ENCODE measurements around the gene PRCP.

DNA sequence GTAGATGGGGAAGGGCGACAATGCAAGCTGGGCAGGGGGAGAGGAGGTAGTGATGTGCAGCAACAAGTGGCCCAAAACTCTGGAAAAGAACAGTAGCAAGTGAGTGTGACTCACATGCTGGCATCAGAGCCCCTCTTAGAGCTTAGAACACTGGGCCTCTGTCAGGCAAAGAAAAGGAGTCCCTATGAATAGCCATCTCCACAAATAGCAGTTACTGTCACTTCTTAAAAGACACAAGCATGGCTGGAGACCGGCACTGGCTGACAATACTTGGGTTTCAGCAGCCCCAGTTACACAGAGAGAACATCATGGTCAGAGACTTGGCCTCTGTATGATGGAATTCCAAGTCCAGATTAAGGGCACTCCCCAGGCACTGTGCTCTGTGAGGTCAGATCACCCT lies 58.2 kb downstream of the PRCP start:
- TF ChIP-seq, protein P1, sequence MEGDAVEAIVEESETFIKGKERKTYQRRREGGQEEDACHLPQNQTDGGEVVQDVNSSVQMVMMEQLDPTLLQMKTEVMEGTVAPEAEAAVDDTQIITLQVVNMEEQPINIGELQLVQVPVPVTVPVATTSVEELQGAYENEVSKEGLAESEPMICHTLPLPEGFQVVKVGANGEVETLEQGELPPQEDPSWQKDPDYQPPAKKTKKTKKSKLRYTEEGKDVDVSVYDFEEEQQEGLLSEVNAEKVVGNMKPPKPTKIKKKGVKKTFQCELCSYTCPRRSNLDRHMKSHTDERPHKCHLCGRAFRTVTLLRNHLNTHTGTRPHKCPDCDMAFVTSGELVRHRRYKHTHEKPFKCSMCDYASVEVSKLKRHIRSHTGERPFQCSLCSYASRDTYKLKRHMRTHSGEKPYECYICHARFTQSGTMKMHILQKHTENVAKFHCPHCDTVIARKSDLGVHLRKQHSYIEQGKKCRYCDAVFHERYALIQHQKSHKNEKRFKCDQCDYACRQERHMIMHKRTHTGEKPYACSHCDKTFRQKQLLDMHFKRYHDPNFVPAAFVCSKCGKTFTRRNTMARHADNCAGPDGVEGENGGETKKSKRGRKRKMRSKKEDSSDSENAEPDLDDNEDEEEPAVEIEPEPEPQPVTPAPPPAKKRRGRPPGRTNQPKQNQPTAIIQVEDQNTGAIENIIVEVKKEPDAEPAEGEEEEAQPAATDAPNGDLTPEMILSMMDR (IDR thresholded peaks at IDR 0.05), result no peak
- TF ChIP-seq, protein P2, sequence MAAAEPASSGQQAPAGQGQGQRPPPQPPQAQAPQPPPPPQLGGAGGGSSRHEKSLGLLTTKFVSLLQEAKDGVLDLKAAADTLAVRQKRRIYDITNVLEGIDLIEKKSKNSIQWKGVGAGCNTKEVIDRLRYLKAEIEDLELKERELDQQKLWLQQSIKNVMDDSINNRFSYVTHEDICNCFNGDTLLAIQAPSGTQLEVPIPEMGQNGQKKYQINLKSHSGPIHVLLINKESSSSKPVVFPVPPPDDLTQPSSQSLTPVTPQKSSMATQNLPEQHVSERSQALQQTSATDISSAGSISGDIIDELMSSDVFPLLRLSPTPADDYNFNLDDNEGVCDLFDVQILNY (CRISPR knock-in tag; IDR thresholded peaks at IDR 0.05), result no peak
- TF ChIP-seq, protein P3, sequence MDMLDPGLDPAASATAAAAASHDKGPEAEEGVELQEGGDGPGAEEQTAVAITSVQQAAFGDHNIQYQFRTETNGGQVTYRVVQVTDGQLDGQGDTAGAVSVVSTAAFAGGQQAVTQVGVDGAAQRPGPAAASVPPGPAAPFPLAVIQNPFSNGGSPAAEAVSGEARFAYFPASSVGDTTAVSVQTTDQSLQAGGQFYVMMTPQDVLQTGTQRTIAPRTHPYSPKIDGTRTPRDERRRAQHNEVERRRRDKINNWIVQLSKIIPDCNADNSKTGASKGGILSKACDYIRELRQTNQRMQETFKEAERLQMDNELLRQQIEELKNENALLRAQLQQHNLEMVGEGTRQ (CRISPR knock-in tag; IDR thresholded peaks at IDR 0.05), result no peak
- TF ChIP-seq, protein P4, sequence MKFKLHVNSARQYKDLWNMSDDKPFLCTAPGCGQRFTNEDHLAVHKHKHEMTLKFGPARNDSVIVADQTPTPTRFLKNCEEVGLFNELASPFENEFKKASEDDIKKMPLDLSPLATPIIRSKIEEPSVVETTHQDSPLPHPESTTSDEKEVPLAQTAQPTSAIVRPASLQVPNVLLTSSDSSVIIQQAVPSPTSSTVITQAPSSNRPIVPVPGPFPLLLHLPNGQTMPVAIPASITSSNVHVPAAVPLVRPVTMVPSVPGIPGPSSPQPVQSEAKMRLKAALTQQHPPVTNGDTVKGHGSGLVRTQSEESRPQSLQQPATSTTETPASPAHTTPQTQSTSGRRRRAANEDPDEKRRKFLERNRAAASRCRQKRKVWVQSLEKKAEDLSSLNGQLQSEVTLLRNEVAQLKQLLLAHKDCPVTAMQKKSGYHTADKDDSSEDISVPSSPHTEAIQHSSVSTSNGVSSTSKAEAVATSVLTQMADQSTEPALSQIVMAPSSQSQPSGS (CRISPR knock-in tag; IDR thresholded peaks at IDR 0.05; ENCODE audit: borderline replicate concordance, low read depth), result no peak
- TF ChIP-seq ATF1 (CRISPR knock-in tag; IDR thresholded peaks at IDR 0.05) (no peak), ZBTB21 (CRISPR knock-in tag; IDR thresholded peaks at IDR 0.05; ENCODE audit: borderline replicate concordance) (no peak), JUN (CRISPR knock-in tag; IDR thresholded peaks at IDR 0.05) (no peak), GRHL2 (CRISPR knock-in tag; IDR thresholded peaks at IDR 0.05; ENCODE audit: insufficient replicate concordance, severe bottlenecking) (no peak), NR3C1 (CRISPR knock-in tag; conservative IDR thresholded peaks at IDR 0.05; ENCODE audit: low read depth) (no peak), ZNF232 (CRISPR knock-in tag; IDR thresholded peaks at IDR 0.05) (no peak), MXD4 (CRISPR knock-in tag; IDR thresholded peaks at IDR 0.05; ENCODE audit: borderline replicate concordance) (no peak)
- TF ChIP-seq, protein P5, sequence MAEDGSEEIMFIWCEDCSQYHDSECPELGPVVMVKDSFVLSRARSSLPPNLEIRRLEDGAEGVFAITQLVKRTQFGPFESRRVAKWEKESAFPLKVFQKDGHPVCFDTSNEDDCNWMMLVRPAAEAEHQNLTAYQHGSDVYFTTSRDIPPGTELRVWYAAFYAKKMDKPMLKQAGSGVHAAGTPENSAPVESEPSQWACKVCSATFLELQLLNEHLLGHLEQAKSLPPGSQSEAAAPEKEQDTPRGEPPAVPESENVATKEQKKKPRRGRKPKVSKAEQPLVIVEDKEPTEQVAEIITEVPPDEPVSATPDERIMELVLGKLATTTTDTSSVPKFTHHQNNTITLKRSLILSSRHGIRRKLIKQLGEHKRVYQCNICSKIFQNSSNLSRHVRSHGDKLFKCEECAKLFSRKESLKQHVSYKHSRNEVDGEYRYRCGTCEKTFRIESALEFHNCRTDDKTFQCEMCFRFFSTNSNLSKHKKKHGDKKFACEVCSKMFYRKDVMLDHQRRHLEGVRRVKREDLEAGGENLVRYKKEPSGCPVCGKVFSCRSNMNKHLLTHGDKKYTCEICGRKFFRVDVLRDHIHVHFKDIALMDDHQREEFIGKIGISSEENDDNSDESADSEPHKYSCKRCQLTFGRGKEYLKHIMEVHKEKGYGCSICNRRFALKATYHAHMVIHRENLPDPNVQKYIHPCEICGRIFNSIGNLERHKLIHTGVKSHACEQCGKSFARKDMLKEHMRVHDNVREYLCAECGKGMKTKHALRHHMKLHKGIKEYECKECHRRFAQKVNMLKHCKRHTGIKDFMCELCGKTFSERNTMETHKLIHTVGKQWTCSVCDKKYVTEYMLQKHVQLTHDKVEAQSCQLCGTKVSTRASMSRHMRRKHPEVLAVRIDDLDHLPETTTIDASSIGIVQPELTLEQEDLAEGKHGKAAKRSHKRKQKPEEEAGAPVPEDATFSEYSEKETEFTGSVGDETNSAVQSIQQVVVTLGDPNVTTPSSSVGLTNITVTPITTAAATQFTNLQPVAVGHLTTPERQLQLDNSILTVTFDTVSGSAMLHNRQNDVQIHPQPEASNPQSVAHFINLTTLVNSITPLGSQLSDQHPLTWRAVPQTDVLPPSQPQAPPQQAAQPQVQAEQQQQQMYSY (CRISPR knock-in tag; IDR thresholded peaks at IDR 0.05), result no peak
